Thymus (tissue), 11 donors: ENCODE measurements around the gene COIL. TPM values are rescaled to one million over a fixed set of nuclear protein-coding genes. Genes with fewer than 3 reads are reported as not detected.
"Not testable (repeated sequence)": the region's sequence is repeated elsewhere in the genome, so short reads cannot be mapped to it uniquely, and the experiment has no call there.

Experiments
- DNase-seq, 9 donors: peaks; one replicate each; pipeline ENCODE4 v3.0.0-alpha.2; 2013; ENCODE audit warnings: low spot score in 9 of 9, low read depth in 6 of 9, missing footprints in 1 of 9
- H3K27ac ChIP-seq, 2 donors: one replicate each; pipeline ENCODE4 v1.5.1; 2013; ENCODE audit warnings: control low read depth in 1 of 2, low read depth in 1 of 2, low read length in 1 of 2, mild to moderate bottlenecking in 1 of 2, moderate library complexity in 1 of 2
- H3K27me3 ChIP-seq, 2 donors: one replicate each; pipeline ENCODE4 v1.5.1; 2013; ENCODE audit warnings: low read length in 1 of 2; ENCODE audit not compliant: control insufficient read depth in 2 of 2, insufficient read depth in 1 of 2
- H3K36me3 ChIP-seq, 2 donors: one replicate each; pipeline ENCODE4 v1.5.1; 2013; ENCODE audit warnings: low read length in 1 of 2, mild to moderate bottlenecking in 1 of 2, moderate library complexity in 1 of 2; ENCODE audit not compliant: control insufficient read depth in 2 of 2, insufficient read depth in 2 of 2
- H3K4me1 ChIP-seq, 2 donors: one replicate each; pipeline ENCODE4 v1.5.1; 2013; ENCODE audit warnings: low read length in 2 of 2; ENCODE audit not compliant: control insufficient read depth in 2 of 2, insufficient read depth in 2 of 2
- H3K4me3 ChIP-seq, 2 donors: one replicate each; pipeline ENCODE4 v1.5.1; 2013; ENCODE audit warnings: low read length in 2 of 2, control low read depth in 1 of 2, mild to moderate bottlenecking in 1 of 2
- H3K9me3 ChIP-seq, 2 donors: one replicate each; pipeline ENCODE4 v1.5.1; 2013; ENCODE audit warnings: low read length in 1 of 2, mild to moderate bottlenecking in 1 of 2; ENCODE audit not compliant: control insufficient read depth in 2 of 2, insufficient read depth in 1 of 2
- WGBS: extraction: QIAGEN DNeasy Blood & Tissue Kit; methylation state at CpG from one replicate; pipeline ENCODE4 v1.1.7; 2013; 5-methylcytosine and 5-hydroxymethylcytosine counted together
- polyA plus RNA-seq: library from polyadenylated mRNA; stranded (reverse); fragments of 200-250 nt; gene quantifications from one replicate; pipeline ENCODE4 v1.2.3, GENCODE V29; 2013
- total RNA-seq: library from RNA; stranded (reverse); fragments of 120-200 nt; gene quantifications from one replicate; pipeline ENCODE4 v1.2.4, GENCODE V29; 2013
- donor health status: healthy.

The COIL gene
- total and polyA plus RNA-seq, 2 donors: 14.3 to 21.1 TPM

GRCh38 chr17:56982312-56982711 lies 21.5 kb upstream of the COIL start:
- Histone ChIP-seq H3K4me1 (peaks cover 3 to 17% of the 10 kb centered on the region in 2 donors), H3K9me3 (no peaks in the 10 kb centered on the region), H3K36me3 (no peaks in the 10 kb centered on the region), H3K27me3 (peaks cover 0 to 10% of the 10 kb centered on the region in 2 donors), H3K4me3 (no peak overlapping the region), H3K27ac (no peak overlapping the region)
- DNase-seq: no peak
- WGBS: 84% methylated on average over 8 of the region's 8 CpGs

GRCh38 chr17:56980526-56980925 lies 19.7 kb upstream of the COIL start:
- H3K4me3 ChIP-seq, H3K9me3 ChIP-seq, DNase-seq, H3K27ac ChIP-seq, H3K36me3 ChIP-seq: not testable (repeated sequence)
- H3K4me1 ChIP-seq: peaks cover 3 to 22% of the 10 kb centered on the region in 2 donors
- WGBS: 98% methylated on average over 12 of the region's 12 CpGs
- H3K27me3 ChIP-seq: peaks cover 0 to 16% of the 10 kb centered on the region in 2 donors

GRCh38 chr17:56979091-56979480 lies 18.2 kb upstream of the COIL start:
- Histone ChIP-seq H3K36me3 (no peaks in the 10 kb centered on the region), H3K9me3 (no peaks in the 10 kb centered on the region), H3K27ac (peak overlapping the region in 1 of 2 donors; percentile 13), H3K4me1 (peaks cover 3 to 22% of the 10 kb centered on the region in 2 donors), H3K4me3 (no peak overlapping the region), H3K27me3 (peaks cover 0 to 16% of the 10 kb centered on the region in 2 donors)
- DNase-seq: no peak
- 94% methylated on average over 3 of the region's 3 CpGs for WGBS

GRCh38 chr17:56978441-56979090 lies 17.7 kb upstream of the COIL start:
- Histone ChIP-seq H3K27me3 (peaks cover 0 to 16% of the 10 kb centered on the region in 2 donors), H3K4me1 (peaks cover 3 to 22% of the 10 kb centered on the region in 2 donors), H3K27ac (no peak overlapping the region), H3K9me3 (no peaks in the 10 kb centered on the region), H3K36me3 (no peaks in the 10 kb centered on the region), H3K4me3 (peak overlapping the region; percentile 48 to 57)
- WGBS: 36% methylated on average over 11 of the region's 11 CpGs
- peak in 1 of 9 donors; percentile 13 for DNase-seq

GRCh38 chr17:56977673-56978395 lies 17.0 kb upstream of the COIL start, which contains the start of gene SCPEP1:
TSS of gene SCPEP1 (plus strand) at chr17:56978131. CDS start at chr17:56978160, 29 bp downstream.
- no peaks in the 10 kb centered on the region for H3K36me3 ChIP-seq
- DNase-seq: peak; percentile 22 to 73 (median 51)
- peak within 1 kb of the TSS; percentile 48 to 57 for H3K4me3 ChIP-seq
- no peaks in the 10 kb centered on the region for H3K9me3 ChIP-seq
- under 1% methylated on average over 42 of the region's 42 CpGs for WGBS
- no peak within 1 kb of the TSS for H3K27ac ChIP-seq
- H3K27me3 ChIP-seq: peaks cover 0 to 16% of the 10 kb centered on the region in 2 donors
- peaks cover 3 to 19% of the 10 kb centered on the region in 2 donors for H3K4me1 ChIP-seq

GRCh38 chr17:56976941-56977608 lies 16.2 kb upstream of the COIL start:
- H3K36me3 ChIP-seq: no peaks in the 10 kb centered on the region
- no peak overlapping the region for H3K27ac ChIP-seq
- peaks cover 3 to 16% of the 10 kb centered on the region in 2 donors for H3K4me1 ChIP-seq
- WGBS: 51% methylated on average over 11 of the region's 11 CpGs
- H3K27me3 ChIP-seq: peaks cover 0 to 16% of the 10 kb centered on the region in 2 donors
- DNase-seq: no peak
- peak overlapping the region in 1 of 2 donors; percentile 57 for H3K4me3 ChIP-seq
- H3K9me3 ChIP-seq: no peaks in the 10 kb centered on the region

GRCh38 chr17:56975656-56976055 lies 14.8 kb upstream of the COIL start:
- Histone ChIP-seq H3K36me3 (no peaks in the 10 kb centered on the region), H3K27me3 (peaks cover 0 to 16% of the 10 kb centered on the region in 2 donors), H3K9me3 (peaks cover 0 to 2% of the 10 kb centered on the region in 2 donors), H3K4me1 (peaks cover 3 to 15% of the 10 kb centered on the region in 2 donors), H3K4me3 (no peak overlapping the region), H3K27ac (no peak overlapping the region)
- over 99% methylated on average over 2 of the region's 2 CpGs for WGBS
- DNase-seq: no peak

GRCh38 chr17:56974055-56974454 lies 13.2 kb upstream of the COIL start:
- no peak for DNase-seq
- Histone ChIP-seq H3K4me1 (peaks cover 3 to 15% of the 10 kb centered on the region in 2 donors), H3K27me3 (peaks cover 0 to 15% of the 10 kb centered on the region in 2 donors), H3K36me3 (no peaks in the 10 kb centered on the region), H3K4me3 (no peak overlapping the region), H3K27ac (no peak overlapping the region), H3K9me3 (peaks cover 0 to 4% of the 10 kb centered on the region in 2 donors)
- WGBS: 98% methylated on average over 2 of the region's 2 CpGs

- Histone ChIP-seq H3K4me1 (peaks cover 3 to 12% of the 10 kb centered on the region in 2 donors), H3K9me3 (peaks cover 0 to 4% of the 10 kb centered on the region in 2 donors), H3K4me3 (no peak overlapping the region), H3K27ac (no peak overlapping the region), H3K36me3 (no peaks in the 10 kb centered on the region), H3K27me3 (peaks cover 0 to 10% of the 10 kb centered on the region in 2 donors)
- WGBS: 97% methylated on average over 7 of the region's 7 CpGs
- no peak for DNase-seq
Measured at GRCh38 chr17:56973520-56973919, 12.7 kb upstream of the COIL start.
